ENCODE measurements around the gene ZDHHC21. TPM values are rescaled to one million over a fixed set of nuclear protein-coding genes. Genes with fewer than 3 reads are reported as not detected.

Gene ZDHHC21
- total and polyA plus RNA-seq, 2 of the 8 experiments (the other 6 are each of a cell fraction or from before 2014, with no cell fraction given) = 1.9 to 6.0 TPM

GRCh38 chr9:14674630-14675029 is 18.6 kb downstream of the ZDHHC21 start:
- FAIRE-seq (no peak), DNase-seq (ENCODE audit: low read depth in 1 of 2, low spot score in 2 of 2) (no peak)
- no peak overlapping the region for H3K23ac ChIP-seq (ENCODE audit: insufficient read length)
- no peak overlapping the region for H4K5ac ChIP-seq (ENCODE audit: insufficient read length, low read depth, low read length)
- no peak overlapping the region for H2AK5ac ChIP-seq (ENCODE audit: low read depth, low read length)
- H3K79me2 ChIP-seq (ENCODE audit: control insufficient read depth in 1 of 2, insufficient read depth in 2 of 2, low read length in 2 of 2) = no peaks in the 10 kb centered on the region
- no peak overlapping the region for H2BK15ac ChIP-seq (ENCODE audit: low read length)
- H3K79me1 ChIP-seq (ENCODE audit: low read depth, low read length) = no peaks in the 10 kb centered on the region
- no peaks in the 10 kb centered on the region for H4K20me1 ChIP-seq (replicated peaks in 1 of 2; ENCODE audit: control insufficient read depth in 1 of 2, insufficient read depth in 2 of 2, low read length in 2 of 2)
- H3K14ac ChIP-seq (ENCODE audit: insufficient read length) = no peak overlapping the region
- no peak overlapping the region for H2BK12ac ChIP-seq (ENCODE audit: low read depth, low read length)
- H4K91ac ChIP-seq (replicated peaks; ENCODE audit: insufficient read length, low read length) = no peak overlapping the region
- H2BK120ac ChIP-seq (replicated peaks; ENCODE audit: low read depth, low read length) = no peak overlapping the region
- TF ChIP-seq MAFK (IDR thresholded peaks at IDR 0.05; ENCODE audit: low read depth, low read length) (no peak), KDM4A (IDR thresholded peaks at IDR 0.05; ENCODE audit: low read depth, low read length, severe bottlenecking) (no peak), YY1 (IDR thresholded peaks at IDR 0.05; ENCODE audit: low read depth, low read length) (no peak), ZNF274 (IDR thresholded peaks at IDR 0.05; ENCODE audit: borderline replicate concordance, extremely low read depth, low read length) (no peak), RBBP5 (IDR thresholded peaks at IDR 0.05; ENCODE audit: borderline replicate concordance, low read depth, low read length) (no peak), RAD21 (IDR thresholded peaks at IDR 0.05 in 1 of 2, conservative IDR thresholded peaks at IDR 0.05 in 1 of 2; ENCODE audit: low read depth in 2 of 2, low read length in 2 of 2) (no peak)
- H3K56ac ChIP-seq (replicated peaks; ENCODE audit: insufficient read length, low read depth, low read length) = no peak overlapping the region
- no peak overlapping the region for H3K27ac ChIP-seq (ENCODE audit: low read depth, low read length)
- H2BK5ac ChIP-seq (ENCODE audit: low read depth, low read length) = no peak overlapping the region
- no peak overlapping the region for H2BK20ac ChIP-seq (ENCODE audit: low read length)
- no peak overlapping the region for H4K8ac ChIP-seq (ENCODE audit: extremely low read depth, insufficient read depth, low read length)
- no peaks in the 10 kb centered on the region for H3K23me2 ChIP-seq (ENCODE audit: low read depth, low read length)
- no peak overlapping the region for H3K18ac ChIP-seq (ENCODE audit: extremely low read depth, low read length)
- no peaks in the 10 kb centered on the region for H3K27me3 ChIP-seq (replicated peaks in 1 of 4; ENCODE audit: control insufficient read depth in 3 of 4, extremely low read depth in 1 of 4, insufficient read depth in 3 of 4, low read length in 3 of 4)
- no peak overlapping the region for H3K9ac ChIP-seq (replicated peaks in 1 of 4; ENCODE audit: extremely low read depth in 1 of 4, low read depth in 3 of 4, low read length in 3 of 4)
- H3K4me1 ChIP-seq (replicated peaks in 1 of 4; ENCODE audit: control insufficient read depth in 3 of 4, insufficient read depth in 4 of 4, low read length in 3 of 4) = no peaks in the 10 kb centered on the region
- no peaks in the 10 kb centered on the region for H3K9me3 ChIP-seq (ENCODE audit: insufficient read depth in 2 of 2, low read depth in 1 of 2, low read length in 1 of 2)
- H2AFZ ChIP-seq (ENCODE audit: low read length) = no peak overlapping the region
- CTCF ChIA-PET (ENCODE audit: partially characterized antibody) = interaction anchor here (1.3 kb wide), 1 partner anchor 14 kb away, joined by 4 read pairs; no protein-coding TSS in a partner anchor
- no peak overlapping the region for H3K4me2 ChIP-seq (ENCODE audit: insufficient read depth in 1 of 2, low read depth in 2 of 2, low read length in 2 of 2)
- POLR2A ChIA-PET (ENCODE audit: partially characterized antibody) = no interaction called here
- H3K4ac ChIP-seq (replicated peaks; ENCODE audit: insufficient read length, low read depth, low read length) = no peak overlapping the region
- WGBS, 2 experiments (ENCODE audit: extremely low coverage in 1 of 2, insufficient coverage in 1 of 2, insufficient read length in 1 of 2, insufficient replicate concordance in 2 of 2, low coverage in 1 of 2, low lambda C conversion rate in 2 of 2, missing lambda C conversion rate in 1 of 2) = 96% methylated on average over 3 of the region's 3 CpGs; no CpG with 5 or more reads in 1 of the 2 experiments
- peaks cover 0 to 2% (median 0%) of the 10 kb centered on the region in 4 experiments; a peak in 1 of 8 replicates for H3K36me3 ChIP-seq (ENCODE audit: control insufficient read depth in 2 of 4, insufficient read depth in 4 of 4, low read length in 3 of 4)
- no peak overlapping the region for H3K4me3 ChIP-seq (ENCODE audit: extremely low read depth in 1 of 4, insufficient read depth in 2 of 4, low read depth in 3 of 4, low read length in 4 of 4)
